GM19463 (cell line): ENCODE measurements around the gene GSTM1.
A peak's percentile ranks its signal among the peaks of the same experiment; 100 is the strongest.
"Not testable (repeated sequence)": the region's sequence is repeated elsewhere in the genome, so short reads cannot be mapped to it uniquely, and the experiment has no call there.

Experiments used
- ATAC-seq: cut with Tn5 transposase; IDR thresholded peaks from one replicate; pipeline ENCODE4 v1.9.1; 2021; ENCODE audit warnings: mild to moderate bottlenecking, moderate library complexity; ENCODE audit not compliant: unreplicated experiment

The GSTM1 gene

DNA sequence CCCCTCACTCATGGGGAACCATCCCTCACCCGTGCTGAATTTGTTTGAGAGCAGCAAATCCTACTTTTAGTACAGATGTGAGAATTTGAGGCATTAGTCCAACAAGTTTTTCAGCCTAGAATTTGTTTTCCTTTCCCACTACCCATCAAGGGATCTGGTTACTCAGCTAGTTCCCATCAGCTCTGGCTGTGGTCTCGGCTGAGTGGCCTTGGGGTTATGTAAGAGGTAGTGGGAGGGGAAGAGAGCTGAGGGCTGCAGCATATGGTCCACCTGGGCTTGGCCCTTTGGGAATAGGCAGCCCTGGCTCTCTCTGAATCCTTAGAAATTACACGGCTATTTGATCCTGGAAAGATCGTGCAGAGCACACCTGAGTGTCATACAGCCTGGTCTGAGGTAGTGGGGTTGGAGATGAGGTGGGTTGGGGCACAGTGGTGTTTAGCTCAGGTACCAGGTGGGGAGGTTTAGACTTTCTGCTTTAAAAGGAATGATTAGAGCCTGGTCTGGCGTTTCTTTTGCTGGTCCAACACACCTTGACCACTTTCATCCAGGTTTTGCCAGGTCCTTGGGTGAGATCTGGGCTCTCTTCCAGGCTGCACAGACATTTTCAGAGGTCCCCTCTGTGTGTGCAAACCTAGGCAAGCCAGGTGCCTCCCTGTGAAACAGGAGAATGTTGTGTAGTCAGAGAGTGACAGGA is 27.5 kb upstream of the GSTM1 start:
- no peak for ATAC-seq

DNA sequence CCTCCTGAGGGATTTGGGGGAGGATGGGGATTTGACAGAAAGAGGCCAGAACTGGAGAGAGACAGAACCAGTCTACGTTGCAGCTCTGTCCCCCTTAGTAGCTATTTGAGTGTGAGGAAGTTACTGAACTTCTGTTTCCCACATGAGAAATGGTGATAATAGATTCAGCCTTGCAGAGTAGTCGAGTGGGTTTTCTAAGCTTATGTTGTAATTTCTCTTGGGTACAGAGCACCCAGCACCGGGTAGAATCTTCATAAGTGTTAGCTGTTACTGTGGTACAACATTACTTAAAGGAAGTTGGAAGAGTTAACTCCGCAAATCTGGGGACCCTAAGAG is 27.0 kb upstream of the GSTM1 start:
- not testable (repeated sequence) for ATAC-seq

DNA sequence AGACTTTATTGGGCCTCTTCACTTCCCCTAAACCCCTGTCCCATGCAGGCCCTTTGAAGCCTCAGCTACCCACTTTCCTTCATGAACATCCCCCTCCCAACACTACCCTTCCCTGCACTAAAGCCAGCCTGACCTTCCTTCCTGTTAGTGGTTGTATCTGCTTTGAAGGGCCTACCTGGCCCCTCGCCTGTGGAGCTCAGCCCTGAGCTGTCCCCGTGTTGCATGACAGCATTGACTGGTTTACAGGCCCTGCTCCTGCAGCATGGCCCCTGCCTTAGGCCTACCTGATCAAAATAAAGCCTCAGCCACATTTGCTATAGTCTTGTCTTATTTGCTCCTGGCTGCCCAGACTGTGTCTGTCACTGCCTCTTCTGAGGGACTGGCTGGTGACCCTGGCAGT is 26.2 kb upstream of the GSTM1 start:
- no peak for ATAC-seq

DNA sequence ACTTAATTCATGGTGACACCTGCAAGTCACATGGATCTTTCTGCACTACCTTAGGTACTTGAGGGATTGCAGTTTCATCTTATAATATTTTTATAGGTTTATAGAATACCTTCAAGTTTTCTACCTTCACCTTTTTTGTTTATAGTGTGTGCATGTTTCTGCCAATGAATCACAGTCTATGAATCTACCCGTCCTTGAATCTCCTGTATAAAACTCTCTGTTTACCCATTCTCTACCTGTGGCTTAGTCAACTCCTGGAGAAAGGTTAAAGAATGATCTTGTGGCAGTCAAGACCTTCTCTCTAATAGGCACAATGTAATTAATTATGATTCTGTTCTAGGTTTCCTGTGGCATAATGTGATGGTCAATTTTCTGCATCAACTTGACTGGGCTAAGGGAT is 22.9 kb upstream of the GSTM1 start:
- no peak for ATAC-seq

DNA sequence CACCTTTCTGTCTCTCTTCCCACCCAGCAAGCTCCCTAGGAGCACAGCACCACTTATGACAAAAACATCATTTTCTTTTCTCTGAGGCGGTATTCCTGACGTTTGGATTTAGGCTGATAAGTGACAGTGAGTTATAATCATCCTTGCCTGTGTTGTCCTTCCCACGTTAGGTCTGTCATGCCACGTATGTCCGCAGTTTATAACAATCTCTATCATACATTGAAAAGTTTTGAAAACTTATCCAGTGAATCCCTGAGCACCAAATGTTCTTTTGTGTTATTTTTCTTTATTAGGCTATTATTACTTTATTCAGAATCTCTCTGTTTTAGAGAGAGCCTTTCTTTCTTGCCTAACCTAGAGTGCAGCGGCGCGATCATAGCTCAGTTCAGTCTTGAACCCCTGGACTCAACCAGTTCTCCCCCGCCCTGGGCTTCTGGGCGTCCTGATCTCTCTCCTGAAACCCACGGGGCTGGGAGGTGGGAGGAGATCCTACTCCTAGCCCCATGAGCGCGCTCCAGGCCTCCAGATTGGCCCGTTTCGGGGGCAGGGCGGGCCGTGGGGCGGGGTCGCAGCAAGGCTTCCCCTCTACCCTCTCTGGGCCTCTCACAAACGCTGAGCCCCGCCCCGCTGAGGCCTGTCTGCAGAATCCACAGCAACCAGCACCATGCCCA is 20.0 kb upstream of the GSTM1 start, which contains the start of gene GSTM2:
TSS of gene GSTM2 (plus strand) at position 606 of the 671 bp plus-strand sequence. CDS start at position 665, 59 bp downstream.
- ATAC-seq = peak; percentile 99

DNA sequence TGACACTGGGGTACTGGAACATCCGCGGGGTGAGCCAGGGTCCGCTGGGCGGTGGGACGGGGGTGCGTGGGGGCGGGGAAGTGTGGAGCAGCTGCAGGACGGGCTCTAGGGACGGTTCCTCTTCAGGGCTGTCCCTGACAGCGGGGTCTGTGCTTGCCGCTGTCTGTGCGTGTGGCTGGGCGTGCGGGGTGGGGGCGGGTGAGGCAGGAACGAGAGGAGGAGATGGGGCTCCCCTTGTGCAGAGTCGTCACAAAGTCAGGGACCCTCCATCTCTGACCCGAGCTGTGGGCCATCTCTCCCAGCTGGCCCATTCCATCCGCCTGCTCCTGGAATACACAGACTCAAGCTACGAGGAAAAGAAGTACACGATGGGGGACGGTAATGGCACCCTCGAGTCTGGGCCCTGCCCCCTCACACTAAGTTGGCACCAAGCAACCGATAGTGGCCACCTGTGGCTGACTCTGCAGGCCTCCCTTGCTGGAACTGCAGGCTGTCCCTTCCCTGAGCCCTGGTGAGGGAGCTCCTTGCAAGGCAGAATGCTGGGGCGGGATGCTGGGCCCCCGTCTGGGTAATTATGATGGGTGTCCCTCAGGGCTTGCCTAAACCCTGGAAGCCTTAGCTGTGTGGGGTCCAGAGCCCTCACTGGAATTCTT is 19.4 kb upstream of the GSTM1 start:
- no peak for ATAC-seq

DNA sequence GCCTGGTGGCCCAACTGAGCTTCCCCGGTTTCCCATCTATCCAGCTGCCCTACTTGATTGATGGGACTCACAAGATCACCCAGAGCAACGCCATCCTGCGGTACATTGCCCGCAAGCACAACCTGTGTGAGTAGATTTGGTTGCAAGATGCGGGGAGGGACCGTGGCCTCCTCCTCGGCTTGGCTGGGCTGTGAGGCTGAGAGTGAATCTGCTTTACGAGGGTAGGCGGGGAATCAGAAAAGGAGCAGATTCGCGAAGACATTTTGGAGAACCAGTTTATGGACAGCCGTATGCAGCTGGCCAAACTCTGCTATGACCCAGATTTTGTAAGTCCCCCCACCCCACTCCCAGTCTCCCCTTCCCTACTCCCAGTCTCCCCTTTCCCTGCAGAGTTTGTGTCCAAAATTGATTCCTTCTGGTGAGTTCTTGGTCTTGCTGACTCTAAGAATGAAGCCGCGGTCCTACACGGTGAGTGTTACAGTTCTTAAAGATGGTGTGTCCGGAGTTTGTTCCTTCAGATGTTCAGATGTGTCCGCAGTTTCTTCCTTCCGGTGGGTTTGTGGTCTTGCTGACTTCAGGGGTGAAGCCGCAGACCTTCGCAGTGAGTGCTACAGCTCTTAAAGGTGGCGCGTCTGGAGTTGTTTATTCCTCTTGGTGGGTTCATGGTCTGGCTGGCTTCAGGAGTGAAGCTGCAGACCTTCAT is 18.2 kb upstream of the GSTM1 start:
- no peak for ATAC-seq

DNA sequence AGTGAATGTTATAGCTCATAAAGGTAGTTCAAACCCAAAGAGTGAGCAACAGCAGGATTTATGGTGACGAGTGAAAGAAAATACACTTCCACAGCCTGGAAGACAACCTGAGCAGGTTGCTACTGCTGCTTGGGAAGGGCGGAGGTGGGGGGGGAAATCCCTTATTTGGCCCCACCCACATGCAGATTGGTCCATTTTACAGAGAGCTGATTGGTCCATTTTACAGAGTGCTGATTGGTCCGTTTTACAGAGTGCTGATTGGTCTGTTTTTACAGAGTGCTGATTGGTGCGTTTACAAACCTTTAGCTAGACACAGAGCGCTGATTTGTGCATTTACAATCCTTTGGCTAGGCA is 17.7 kb upstream of the GSTM1 start:
- not testable (repeated sequence) for ATAC-seq

DNA sequence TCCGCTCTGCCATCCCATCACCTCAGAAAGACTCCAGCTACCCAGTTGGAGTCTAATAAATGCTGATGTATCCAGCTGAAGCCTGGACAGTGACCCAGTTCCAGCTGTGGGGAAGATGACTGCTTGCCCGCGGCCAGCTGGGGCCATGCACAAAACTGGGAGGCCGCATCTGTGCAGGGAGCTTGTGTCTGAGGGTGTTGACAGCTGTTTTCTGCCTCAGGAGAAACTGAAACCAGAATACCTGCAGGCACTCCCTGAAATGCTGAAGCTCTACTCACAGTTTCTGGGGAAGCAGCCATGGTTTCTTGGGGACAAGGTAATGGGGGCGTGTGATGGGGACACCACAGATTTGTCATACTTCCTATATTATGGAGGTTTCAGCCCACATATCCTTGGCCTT is 16.6 kb upstream of the GSTM1 start:
- ATAC-seq = no peak

DNA sequence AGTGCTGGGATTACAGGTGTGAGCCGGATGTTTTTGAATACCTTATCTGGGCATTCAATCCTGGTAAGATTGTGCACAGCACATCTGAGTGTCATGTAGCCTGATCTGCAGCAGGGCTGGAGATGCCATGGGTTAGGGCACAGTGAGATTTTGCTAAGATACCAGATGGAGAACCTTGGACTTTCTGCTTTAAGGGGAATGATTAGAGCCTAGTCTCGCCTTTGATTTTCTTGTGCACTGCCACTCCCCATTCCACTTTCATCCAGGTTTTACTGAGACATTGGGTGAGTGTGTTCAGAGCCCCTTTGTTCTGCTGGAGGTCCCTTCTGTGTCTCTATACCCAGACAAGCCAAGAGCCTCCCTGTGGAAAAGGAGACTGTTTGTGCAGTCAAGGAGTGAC is 13.8 kb upstream of the GSTM1 start:
- ATAC-seq = not testable (repeated sequence)

DNA sequence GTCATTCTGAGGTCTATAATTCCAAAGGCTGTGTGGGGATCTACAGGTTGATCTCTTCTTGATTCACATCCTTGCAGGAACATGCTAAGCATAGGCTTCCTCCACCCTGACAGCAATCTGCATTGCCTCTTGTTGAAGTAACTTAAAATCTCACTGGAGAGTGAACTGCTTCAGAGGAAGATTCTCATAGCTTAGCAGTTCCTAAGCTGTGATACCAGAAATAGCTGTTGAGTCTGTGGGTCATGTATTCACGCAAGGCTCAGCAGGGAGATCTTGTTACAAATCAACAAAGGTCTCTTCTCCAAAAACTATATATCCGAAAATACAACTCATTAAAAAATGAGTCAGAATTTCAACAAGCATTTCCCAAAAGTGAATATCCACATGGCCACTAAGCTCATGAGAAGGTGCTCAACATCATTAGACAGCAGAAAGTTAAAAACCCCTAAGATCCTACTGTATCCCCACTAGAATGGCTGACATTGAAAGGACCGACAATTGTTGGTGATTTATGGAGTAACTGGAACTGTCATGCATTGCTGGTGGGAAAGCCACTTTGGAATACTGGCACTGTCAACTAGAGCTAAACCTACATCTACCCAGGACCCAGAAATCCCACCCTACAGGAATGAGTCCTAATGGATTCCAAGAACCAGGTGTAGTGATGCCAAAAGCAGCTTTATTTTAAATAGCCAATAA is 10.8 kb upstream of the GSTM1 start:
- ATAC-seq = not testable (repeated sequence)

DNA sequence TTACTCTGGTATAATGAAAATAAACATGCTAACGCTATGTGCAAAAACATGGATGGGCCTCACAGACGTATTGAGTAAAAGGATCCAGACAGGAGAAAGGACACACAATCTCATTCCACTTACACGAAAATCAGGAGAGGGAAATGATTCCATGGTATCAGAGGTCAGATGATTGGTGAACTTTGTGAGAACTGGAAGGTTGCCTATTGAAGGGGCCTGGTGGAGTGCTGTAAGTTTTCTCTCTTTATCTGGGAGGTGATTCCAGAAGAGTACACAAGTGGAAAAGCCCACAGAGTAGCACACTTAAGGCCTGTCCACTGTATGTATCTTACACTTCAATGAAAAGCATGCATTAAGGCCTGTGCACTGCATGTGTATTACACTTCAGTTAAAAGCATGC is 10.2 kb upstream of the GSTM1 start:
- ATAC-seq = no peak

DNA sequence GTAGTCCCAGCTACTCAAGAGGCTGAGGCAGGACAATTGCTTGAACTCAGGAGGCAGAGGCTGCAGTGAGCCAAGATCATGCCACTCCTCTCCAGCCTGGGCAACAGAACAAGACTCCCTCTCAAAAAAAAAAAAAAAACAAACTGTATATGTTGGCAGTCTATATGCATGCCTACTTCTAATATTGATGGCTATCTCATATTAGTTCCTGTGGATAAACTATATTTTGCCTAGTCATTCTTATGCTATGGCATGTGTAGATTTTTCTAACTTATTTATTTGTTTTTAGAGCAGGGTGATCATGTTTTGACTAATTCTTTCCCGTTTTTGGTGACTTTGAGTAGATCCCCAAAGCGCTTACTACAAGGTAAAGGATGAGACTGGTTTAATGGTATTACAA is 9.0 kb upstream of the GSTM1 start:
- ATAC-seq = not testable (repeated sequence)

DNA sequence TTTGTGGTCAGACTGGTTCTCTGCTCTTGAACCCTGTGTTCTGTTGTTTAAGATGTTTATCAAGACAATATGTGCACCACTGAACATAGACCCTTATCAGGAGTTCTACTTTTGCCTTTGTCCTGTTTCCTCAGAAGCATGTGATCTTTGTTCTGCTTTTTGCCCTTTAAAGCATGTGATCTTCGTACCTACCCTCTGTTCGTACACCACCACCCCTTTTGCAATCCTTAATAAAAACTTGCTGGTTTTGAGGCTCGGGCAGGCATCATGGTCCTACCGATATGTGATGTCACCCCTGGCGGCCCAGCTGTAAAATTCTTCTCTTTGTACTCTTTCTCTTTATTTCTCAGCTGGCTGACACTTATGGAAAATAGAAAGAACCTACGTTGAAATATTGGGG is 2.8 kb upstream of the GSTM1 start:
- ATAC-seq = not testable (repeated sequence)

DNA sequence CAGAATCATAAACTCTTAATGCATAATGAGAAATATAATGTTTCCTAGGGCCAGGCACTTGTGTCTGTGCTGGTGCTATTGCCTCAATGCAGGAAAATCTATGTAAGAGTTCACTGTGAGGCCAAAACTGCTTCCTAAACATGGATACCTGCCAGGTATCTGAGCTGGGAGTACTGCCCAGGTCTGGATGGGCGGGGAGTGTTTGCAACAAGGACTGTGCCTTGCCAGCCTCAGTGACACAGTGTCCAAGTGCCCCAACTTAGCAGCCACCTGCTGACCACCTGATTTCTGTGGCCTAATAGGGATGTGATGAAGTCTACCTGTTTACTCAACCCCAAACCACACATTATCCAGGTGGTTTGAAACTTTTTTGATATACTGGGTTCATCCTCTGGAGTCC is 2.2 kb upstream of the GSTM1 start:
- not testable (repeated sequence) for ATAC-seq

DNA sequence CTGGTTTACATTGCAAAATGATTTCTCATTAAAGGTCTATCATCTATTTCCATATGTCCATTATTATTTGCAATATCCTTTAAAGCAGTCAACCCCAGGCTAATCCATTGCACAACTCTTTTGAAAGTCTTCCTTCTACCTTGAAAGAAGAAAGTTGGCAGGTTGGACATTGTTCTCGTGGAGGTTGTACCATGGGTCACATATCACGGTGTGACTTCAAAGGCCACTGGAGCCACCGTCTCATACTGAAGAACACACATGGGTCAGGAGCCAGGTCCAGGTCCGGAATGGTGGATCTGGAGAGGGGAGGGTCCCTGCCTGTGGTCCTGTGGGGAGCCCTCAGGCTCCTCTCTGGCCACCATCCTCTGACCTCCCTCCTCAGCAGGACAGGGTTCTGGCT is 1.7 kb upstream of the GSTM1 start:
- ATAC-seq = not testable (repeated sequence)

DNA sequence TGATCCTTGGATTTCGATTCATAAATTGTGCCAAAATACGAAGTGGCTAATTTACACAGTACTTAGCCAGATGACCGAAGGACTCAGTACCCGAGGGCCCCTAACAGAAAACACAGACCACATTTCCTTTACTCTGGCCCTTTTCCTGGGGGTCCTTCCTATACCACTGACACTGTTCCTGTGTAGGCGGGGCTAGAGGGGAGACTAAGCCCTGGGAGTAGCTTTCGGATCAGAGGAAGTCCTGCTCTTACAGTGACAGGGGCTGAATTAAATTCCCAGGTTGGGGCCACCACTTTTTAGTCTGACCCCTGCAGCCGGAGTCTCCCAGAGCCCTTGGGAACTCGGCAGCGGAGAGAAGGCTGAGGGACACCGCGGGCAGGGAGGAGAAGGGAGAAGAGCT is 508 bp upstream of the GSTM1 start:
- ATAC-seq = not testable (repeated sequence)

DNA sequence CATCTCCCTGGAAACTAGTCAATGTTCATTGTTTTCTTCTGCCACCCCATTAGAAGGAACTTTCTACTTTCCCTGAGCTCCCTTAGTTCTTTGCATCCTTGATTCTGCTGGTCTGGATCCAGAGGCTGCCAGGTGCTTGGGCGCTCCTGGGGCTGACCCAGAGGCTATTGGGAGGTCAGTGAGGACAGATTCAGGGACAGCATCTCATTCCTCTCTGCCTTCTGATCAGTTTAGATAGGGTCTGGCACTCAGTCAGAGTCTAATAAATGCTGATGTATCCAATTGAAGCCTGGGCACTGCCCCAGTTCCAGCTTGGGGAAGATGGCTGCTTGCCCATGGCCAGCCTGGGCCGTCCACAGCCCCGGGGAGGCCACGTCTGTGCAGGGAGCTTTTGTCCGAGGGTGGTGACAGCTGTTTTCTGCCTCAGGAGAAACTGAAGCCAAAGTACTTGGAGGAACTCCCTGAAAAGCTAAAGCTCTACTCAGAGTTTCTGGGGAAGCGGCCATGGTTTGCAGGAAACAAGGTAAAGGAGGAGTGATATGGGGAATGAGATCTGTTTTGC is 2.3 kb downstream of the GSTM1 start:
- no peak for ATAC-seq

DNA sequence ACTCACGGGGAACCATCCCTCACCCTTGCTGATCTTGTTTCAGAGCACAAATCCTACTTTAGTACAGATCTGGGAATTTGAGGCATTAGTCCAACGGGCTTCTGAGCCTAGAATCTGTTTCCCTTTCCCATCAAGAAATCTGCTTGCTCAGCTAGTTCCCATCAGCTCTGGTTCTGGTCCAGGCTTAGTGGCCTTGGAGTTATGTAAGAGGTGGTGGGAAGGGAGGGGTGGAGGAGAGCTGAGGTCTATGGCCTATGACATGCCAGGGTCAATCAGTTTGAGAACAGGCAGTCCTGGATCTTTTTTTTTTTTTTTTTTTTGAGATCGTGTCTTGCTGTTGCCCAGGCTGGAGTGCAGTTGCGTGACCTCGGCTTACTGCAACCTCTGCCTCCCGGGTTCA is 4.1 kb downstream of the GSTM1 start:
- ATAC-seq = no peak

DNA sequence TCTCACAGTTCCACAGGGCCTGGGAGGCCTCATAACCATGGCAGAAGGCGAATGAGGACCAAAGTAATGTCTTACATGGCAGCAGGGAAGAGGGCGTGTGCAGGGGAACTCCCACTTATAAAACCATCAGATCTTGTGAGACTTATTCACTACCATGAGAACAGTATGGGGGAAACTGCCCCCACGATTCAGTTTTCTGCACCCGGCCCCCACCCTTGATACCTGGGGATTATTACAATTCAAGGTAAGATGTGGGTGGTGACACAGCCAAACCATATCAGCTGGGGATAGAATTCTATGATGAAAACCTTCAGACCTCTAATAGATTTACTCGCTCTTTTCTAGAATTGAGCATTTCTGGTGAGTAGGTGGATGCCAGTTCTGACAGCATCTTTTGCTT is 6.8 kb downstream of the GSTM1 start:
- ATAC-seq = not testable (repeated sequence)

DNA sequence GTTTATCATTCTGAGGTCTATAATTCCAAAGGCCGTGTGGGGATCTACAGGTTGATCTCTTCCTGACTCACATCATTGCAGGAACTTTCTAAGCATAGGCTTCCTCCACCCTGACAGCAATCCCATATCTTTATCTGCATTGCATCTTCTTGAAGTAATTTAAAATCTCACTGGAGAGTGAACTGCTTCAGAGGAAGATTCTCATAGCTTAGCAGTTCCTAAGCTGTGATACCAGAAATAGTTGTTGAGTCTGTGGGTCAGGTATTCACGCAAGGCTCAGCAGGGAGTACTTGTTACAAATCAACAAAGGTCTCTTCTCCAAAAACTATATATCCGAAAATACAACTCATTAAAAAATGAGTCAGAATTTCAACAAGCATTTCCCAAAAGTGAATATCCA is 7.5 kb downstream of the GSTM1 start:
- ATAC-seq = not testable (repeated sequence)
